Keratinocyte (primary cell): Measurements from ENCODE around the gene C11orf52. TPM values are rescaled to one million over a fixed set of nuclear protein-coding genes. Genes with fewer than 3 reads are reported as not detected.

Source experiments
- DNase-seq: peaks from one replicate; pipeline ENCODE4 v3.0.0-alpha.2; 2011; ENCODE audit warnings: low read depth, missing footprints, low spot score
- FAIRE-seq: peaks from 2 replicates; lab custom pipeline; 2011; peaks lifted over from hg19 to GRCh38; lab: Jason Lieb, UNC
- H2AFZ ChIP-seq: 2 replicates; pipeline ENCODE4 v1.6.0; 2012; ENCODE audit warnings: low read length, control low read depth, inconsistent platforms; ENCODE audit not compliant: control insufficient read depth
- H3K27ac ChIP-seq: 2 replicates; pipeline ENCODE4 v1.5.1; 2011; ENCODE audit warnings: low read length; ENCODE audit not compliant: control insufficient read depth, insufficient read depth
- H3K27me3 ChIP-seq: 3 replicates; pipeline ENCODE4 v1.6.0; 2011; ENCODE audit warnings: low read length; ENCODE audit not compliant: control insufficient read depth, insufficient read depth; ENCODE audit errors: extremely low read depth
- H3K36me3 ChIP-seq, 2 experiments: 2 replicates in 1 of 2; 3 replicates in 1 of 2; pipeline ENCODE4 v1.5.1; 2011; ENCODE audit warnings: low read length in 2 of 2, mild to moderate bottlenecking in 1 of 2; ENCODE audit not compliant: control insufficient read depth in 2 of 2, insufficient read depth in 2 of 2; ENCODE audit errors: extremely low read depth in 1 of 2
- H3K4me1 ChIP-seq: 3 replicates; pipeline ENCODE4 v1.5.1; 2011; ENCODE audit warnings: low read length; ENCODE audit not compliant: control insufficient read depth, insufficient read depth; ENCODE audit errors: extremely low read depth
- H3K4me2 ChIP-seq: 3 replicates; pipeline ENCODE4 v1.6.0; 2011; ENCODE audit warnings: low read depth, low read length; ENCODE audit not compliant: control insufficient read depth, insufficient read depth; ENCODE audit errors: extremely low read depth
- H3K4me3 ChIP-seq, 3 experiments: fragments of 200-600 bp in 1 of 3; sonication (generic) in 1 of 3; 2 replicates in 2 of 3; 3 replicates in 1 of 3; pipeline ENCODE4 v1.5.1; 2011 to 2016; ENCODE audit warnings: low read length in 3 of 3, mild to moderate bottlenecking in 3 of 3, control low read depth in 2 of 3, inconsistent platforms in 1 of 3, low read depth in 1 of 3, mixed read lengths in 1 of 3, mixed run types in 1 of 3, moderate library complexity in 1 of 3; ENCODE audit not compliant: control insufficient read depth in 2 of 3, insufficient read depth in 2 of 3; ENCODE audit errors: extremely low read depth in 1 of 3
- H3K79me2 ChIP-seq: 2 replicates; pipeline ENCODE4 v1.6.0; 2012; ENCODE audit warnings: low read length; ENCODE audit not compliant: control insufficient read depth, insufficient read depth
- H3K9ac ChIP-seq: 3 replicates; pipeline ENCODE4 v1.6.0; 2011; ENCODE audit warnings: low read length; ENCODE audit not compliant: control insufficient read depth, insufficient read depth; ENCODE audit errors: extremely low read depth
- H3K9me1 ChIP-seq: 3 replicates; pipeline ENCODE4 v1.6.0; 2011; ENCODE audit warnings: low read length; ENCODE audit not compliant: control insufficient read depth, insufficient read depth; ENCODE audit errors: extremely low read depth
- H3K9me3 ChIP-seq: 2 replicates; pipeline ENCODE4 v1.5.1; 2012; ENCODE audit warnings: low read depth, low read length; ENCODE audit not compliant: control insufficient read depth
- H4K20me1 ChIP-seq: 3 replicates; pipeline ENCODE4 v1.6.0; 2011; ENCODE audit warnings: low read length; ENCODE audit not compliant: control insufficient read depth, insufficient read depth; ENCODE audit errors: extremely low read depth
- EZH2 ChIP-seq: IDR thresholded peaks from one replicate; pipeline ENCODE4 v1.6.1; 2012; ENCODE audit warnings: inconsistent platforms, mild to moderate bottlenecking, low read length, moderate library complexity
- dilution Hi-C: fragments of 300-500 bp; cut with MboI; formaldehyde crosslinking; loops from one replicate; pipeline ENCODE4 v1.7.0; 2020; ENCODE audit warnings: low sequenced_read_pairs; ENCODE audit not compliant: extremely low pct_ligation_motif_present
- polyA plus RNA-seq, 5 experiments: library from polyadenylated mRNA; depleted of rRNA in 3 of 5; stranded (reverse) in 3 of 5; stranded (forward) in 1 of 5; unstranded in 1 of 5; fragments of >200 nt; gene quantifications; 1 replicate in 1 of 5; 2 replicates in 3 of 5; 3 replicates in 1 of 5; pipeline versions ENCODE4 v1.2.1 to v1.2.3, GENCODE V29; 2011 to 2012; ENCODE audit warnings: missing spikeins in 2 of 5, low read depth in 1 of 5, low replicate concordance in 1 of 5
- TF ChIP-seq, protein P1 (sequence below), 3 experiments: IDR thresholded peaks in 1 of 3; conservative IDR thresholded peaks in 1 of 3; optimal IDR thresholded peaks in 1 of 3; 2 replicates in 2 of 3; 3 replicates in 1 of 3; pipeline versions ENCODE3 to v1.5.1; 2011; ENCODE audit warnings: low read length in 3 of 3, mild to moderate bottlenecking in 3 of 3, moderate library complexity in 2 of 3, control low read depth in 1 of 3, inconsistent platforms in 1 of 3; ENCODE audit not compliant: insufficient read depth in 2 of 3; ENCODE audit errors: extremely low read depth in 1 of 3

The C11orf52 gene
- polyA plus RNA-seq, 1 donor (not counting 4 experiments of a cell fraction or from before 2014, with no cell fraction given), result 3.5 TPM

DNA sequence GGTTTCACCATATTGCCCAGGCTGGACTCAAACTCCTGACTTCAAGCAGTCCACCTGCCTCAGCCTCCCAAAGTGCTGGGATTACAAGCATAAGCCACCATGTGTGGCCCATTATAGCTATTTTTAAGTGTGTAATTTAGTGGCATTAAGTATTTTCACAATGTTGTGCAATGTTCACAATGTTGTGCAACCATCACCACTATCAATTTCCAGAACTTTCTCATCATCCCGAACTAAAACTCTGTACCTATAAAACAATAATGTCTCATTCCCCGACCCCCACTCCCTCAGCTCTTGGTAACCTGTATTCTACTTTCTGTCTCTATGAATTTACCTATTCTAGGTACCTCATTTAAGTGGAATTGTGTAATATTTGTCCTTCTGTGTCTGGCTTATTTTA, 31.9 kb upstream of the C11orf52 start:
- H3K9ac ChIP-seq, result no peak overlapping the region
- dilution Hi-C loops, result no loop called here
- FAIRE-seq, result no peak
- H3K27me3 ChIP-seq, result no peaks in the 10 kb centered on the region
- no peak overlapping the region for H3K4me2 ChIP-seq
- no peaks in the 10 kb centered on the region for H3K9me3 ChIP-seq
- DNase-seq, result no peak
- H3K4me3 ChIP-seq, result no peak overlapping the region
- H3K79me2 ChIP-seq, result no peaks in the 10 kb centered on the region
- no peaks in the 10 kb centered on the region for H4K20me1 ChIP-seq
- TF ChIP-seq EZH2, result no peak
- TF ChIP-seq, protein P1, sequence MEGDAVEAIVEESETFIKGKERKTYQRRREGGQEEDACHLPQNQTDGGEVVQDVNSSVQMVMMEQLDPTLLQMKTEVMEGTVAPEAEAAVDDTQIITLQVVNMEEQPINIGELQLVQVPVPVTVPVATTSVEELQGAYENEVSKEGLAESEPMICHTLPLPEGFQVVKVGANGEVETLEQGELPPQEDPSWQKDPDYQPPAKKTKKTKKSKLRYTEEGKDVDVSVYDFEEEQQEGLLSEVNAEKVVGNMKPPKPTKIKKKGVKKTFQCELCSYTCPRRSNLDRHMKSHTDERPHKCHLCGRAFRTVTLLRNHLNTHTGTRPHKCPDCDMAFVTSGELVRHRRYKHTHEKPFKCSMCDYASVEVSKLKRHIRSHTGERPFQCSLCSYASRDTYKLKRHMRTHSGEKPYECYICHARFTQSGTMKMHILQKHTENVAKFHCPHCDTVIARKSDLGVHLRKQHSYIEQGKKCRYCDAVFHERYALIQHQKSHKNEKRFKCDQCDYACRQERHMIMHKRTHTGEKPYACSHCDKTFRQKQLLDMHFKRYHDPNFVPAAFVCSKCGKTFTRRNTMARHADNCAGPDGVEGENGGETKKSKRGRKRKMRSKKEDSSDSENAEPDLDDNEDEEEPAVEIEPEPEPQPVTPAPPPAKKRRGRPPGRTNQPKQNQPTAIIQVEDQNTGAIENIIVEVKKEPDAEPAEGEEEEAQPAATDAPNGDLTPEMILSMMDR (optimal IDR thresholded peaks at IDR 0.05 in 1 of 3, IDR thresholded peaks at IDR 0.05 in 1 of 3, conservative IDR thresholded peaks at IDR 0.05 in 1 of 3; ENCODE audit: extremely low read depth in 1 of 3, insufficient read depth in 2 of 3, low read length in 3 of 3), result no peak
- no peak overlapping the region for H3K27ac ChIP-seq
- no peaks in the 10 kb centered on the region for H3K4me1 ChIP-seq
- H3K9me1 ChIP-seq, result no peaks in the 10 kb centered on the region
- H2AFZ ChIP-seq, result no peak overlapping the region
- H3K36me3 ChIP-seq, result no peaks in the 10 kb centered on the region

DNA sequence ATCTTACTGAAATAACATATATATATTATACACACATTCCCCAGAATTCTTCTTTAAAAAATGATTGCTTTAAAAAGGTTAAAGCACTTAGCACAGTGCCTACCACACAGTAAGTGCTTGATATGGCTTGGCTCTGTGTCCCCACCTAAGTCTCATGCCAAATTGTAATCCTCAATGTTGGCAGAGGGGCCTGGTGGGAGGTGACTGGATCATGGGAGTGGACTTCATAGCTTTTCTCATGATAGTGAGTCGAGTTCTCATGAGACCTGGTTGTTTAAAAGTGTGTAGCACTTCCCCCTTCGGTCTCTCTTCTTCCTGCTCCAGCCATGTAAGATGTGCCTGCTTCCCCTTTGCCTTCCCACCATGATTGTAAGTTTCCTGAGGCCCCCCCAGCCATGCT, 13.3 kb upstream of the C11orf52 start:
- H3K36me3 ChIP-seq, result no peaks in the 10 kb centered on the region
- no peak overlapping the region for H2AFZ ChIP-seq
- H3K4me3 ChIP-seq, result no peak overlapping the region
- H3K4me1 ChIP-seq, result no peaks in the 10 kb centered on the region
- H3K79me2 ChIP-seq, result no peaks in the 10 kb centered on the region
- no peaks in the 10 kb centered on the region for H4K20me1 ChIP-seq
- DNase-seq (no peak), FAIRE-seq (no peak)
- no peaks in the 10 kb centered on the region for H3K27me3 ChIP-seq
- H3K9me1 ChIP-seq, result no peaks in the 10 kb centered on the region
- no peaks in the 10 kb centered on the region for H3K9me3 ChIP-seq
- H3K9ac ChIP-seq, result no peak overlapping the region
- TF ChIP-seq EZH2, result no peak
- TF ChIP-seq, protein P1 (optimal IDR thresholded peaks at IDR 0.05 in 1 of 3, IDR thresholded peaks at IDR 0.05 in 1 of 3, conservative IDR thresholded peaks at IDR 0.05 in 1 of 3; ENCODE audit: extremely low read depth in 1 of 3, insufficient read depth in 2 of 3, low read length in 3 of 3), result no peak
- H3K27ac ChIP-seq, result no peak overlapping the region
- no peak overlapping the region for H3K4me2 ChIP-seq
- dilution Hi-C loops, result no loop called here
